SK-N-SH (cell line): ENCODE data around the gene ARHGEF7. TPM values are rescaled to one million over a fixed set of nuclear protein-coding genes. Genes with fewer than 3 reads are reported as not detected.

Source experiments
- CTCF ChIA-PET: fragments of 300-600, 350-600 bp; formaldehyde crosslinking; extraction: SDS; loops from one replicate; lab custom pipeline; 2021; lab: Yijun Ruan, JAX
- POLR2A ChIA-PET: fragments of 350-600 bp; sonication (Branson Sonifier 250); formaldehyde crosslinking; extraction: SDS; loops from one replicate; lab custom pipeline; 2020; ENCODE audit warnings: antibody characterized with exemption, inconsistent platforms; lab: Yijun Ruan, JAX
- DNase-seq: peaks from one replicate; pipeline ENCODE4 v3.0.0; 2012
- H2AFZ ChIP-seq: fragments of 200-600 bp; sonication (generic); 2 replicates; pipeline ENCODE4 v1.8.1; 2016; ENCODE audit warnings: antibody characterized with exemption, mild to moderate bottlenecking, low read depth
- H3F3A ChIP-seq: fragments of 200-600 bp; sonication (generic); replicated peaks from 2 replicates; pipeline ENCODE3; 2016; ENCODE audit warnings: antibody characterized with exemption, mild to moderate bottlenecking; ENCODE audit not compliant: insufficient read depth
- H3K27ac ChIP-seq, 2 experiments: fragments of 200-500 bp in 1 of 2; fragments of 200-600 bp in 1 of 2; sonication (Bioruptor generic) in 1 of 2; sonication (generic), shearing (Covaris generic) in 1 of 2; 2 replicates each; pipeline versions ENCODE4 v1.5.1 to v1.6.1; 2014 to 2016; ENCODE audit warnings: low read depth in 2 of 2, inconsistent platforms in 1 of 2, low read length in 1 of 2, mild to moderate bottlenecking in 1 of 2, mixed read lengths in 1 of 2
- H3K27me3 ChIP-seq: fragments of 200-600 bp; sonication (generic), shearing (Covaris generic); 2 replicates; pipeline ENCODE4 v1.6.1; 2016; ENCODE audit warnings: mixed run types; ENCODE audit not compliant: insufficient read depth
- H3K36me3 ChIP-seq, 2 experiments: fragments of 200-500 bp in 1 of 2; fragments of 200-600 bp in 1 of 2; sonication (Bioruptor generic) in 1 of 2; sonication (generic) in 1 of 2; replicated peaks in 1 of 2; 2 replicates each; pipeline versions ENCODE3 to v1.5.1; 2014 to 2016; ENCODE audit warnings: low read length in 1 of 2, mild to moderate bottlenecking in 1 of 2; ENCODE audit not compliant: insufficient read depth in 2 of 2, control insufficient read depth in 1 of 2
- H3K4me1 ChIP-seq, 2 experiments: fragments of 200-500 bp in 1 of 2; fragments of 200-600 bp in 1 of 2; sonication (Bioruptor generic) in 1 of 2; sonication (generic), shearing (Covaris generic) in 1 of 2; 2 replicates each; pipeline versions ENCODE4 v1.5.1 to v1.6.1; 2014 to 2016; ENCODE audit warnings: low read depth in 1 of 2, low read length in 1 of 2, mixed run types in 1 of 2; ENCODE audit not compliant: insufficient read depth in 2 of 2, control insufficient read depth in 1 of 2
- H3K4me2 ChIP-seq: fragments of 200-600 bp; sonication (generic), shearing (Covaris generic); 2 replicates; pipeline ENCODE4 v1.6.1; 2017; ENCODE audit warnings: mixed run types
- H3K4me3 ChIP-seq, 2 experiments: fragments of 200-500 bp in 1 of 2; fragments of 200-600 bp in 1 of 2; sonication (Bioruptor generic) in 1 of 2; sonication (generic), shearing (Covaris generic) in 1 of 2; 2 replicates each; pipeline versions ENCODE4 v1.5.1 to v1.8.1; 2014 to 2016; ENCODE audit warnings: low read depth in 2 of 2, inconsistent platforms in 1 of 2, low read length in 1 of 2, mild to moderate bottlenecking in 1 of 2, mixed read lengths in 1 of 2, moderate library complexity in 1 of 2
- H3K79me2 ChIP-seq: fragments of 200-600 bp; sonication (generic); 2 replicates; pipeline ENCODE4 v1.8.1; 2017; ENCODE audit warnings: mild to moderate bottlenecking; ENCODE audit not compliant: insufficient read depth
- H3K9ac ChIP-seq: fragments of 200-600 bp; sonication (generic); 2 replicates; pipeline ENCODE4 v1.6.1; 2017; ENCODE audit warnings: mixed run types
- H3K9me2 ChIP-seq: fragments of 200-600 bp; sonication (generic); 2 replicates; pipeline ENCODE4 v1.6.1; 2017; ENCODE audit warnings: mixed run types
- H3K9me3 ChIP-seq: fragments of 200-600 bp; sonication (generic); 2 replicates; pipeline ENCODE4 v1.6.1; 2017; ENCODE audit warnings: mixed run types, mild to moderate bottlenecking, moderate library complexity
- H4K20me1 ChIP-seq: fragments of 200-600 bp; sonication (generic); 2 replicates; pipeline ENCODE4 v1.6.1; 2017; ENCODE audit warnings: mild to moderate bottlenecking, mixed run types; ENCODE audit not compliant: insufficient read depth
- ELF1 ChIP-seq: IDR thresholded peaks from 2 replicates; pipeline ENCODE4 v1.4.0; 2012
- EZH2phosphoT487 ChIP-seq: fragments of 200-600 bp; sonication (generic); IDR thresholded peaks from 2 replicates; pipeline ENCODE4 v1.6.1; 2017; ENCODE audit warnings: low read depth, mixed run types, mild to moderate bottlenecking, antibody characterized with exemption, moderate library complexity, borderline replicate concordance
- MXI1 ChIP-seq: IDR thresholded peaks from 2 replicates; pipeline ENCODE4 v1.6.1; 2012; ENCODE audit warnings: mild to moderate bottlenecking, low read depth, low read length, improper control_type of control experiment
- NFIC ChIP-seq: IDR thresholded peaks from 2 replicates; pipeline ENCODE4 v1.4.0; 2012; ENCODE audit warnings: borderline replicate concordance
- SIN3A ChIP-seq: IDR thresholded peaks from 2 replicates; pipeline ENCODE4 v1.6.1; 2012; ENCODE audit warnings: low read depth, mild to moderate bottlenecking, low read length, moderate library complexity, borderline replicate concordance
- SMC3 ChIP-seq: IDR thresholded peaks from 2 replicates; pipeline ENCODE4 v1.6.1; 2012; ENCODE audit warnings: low read depth, low read length, improper control_type of control experiment
- TEAD4 ChIP-seq: IDR thresholded peaks from 2 replicates; pipeline ENCODE4 v1.4.0; 2012; ENCODE audit warnings: mild to moderate bottlenecking, borderline replicate concordance; ENCODE audit not compliant: insufficient read depth
- YY1 ChIP-seq: IDR thresholded peaks from 2 replicates; pipeline ENCODE4 v1.4.0; 2012; ENCODE audit warnings: low read depth, mild to moderate bottlenecking
- WGBS: methylation state at CpG from one replicate; pipeline ENCODE4 v1.1.6; 2017; ENCODE audit warnings: low lambda C conversion rate; 5-methylcytosine and 5-hydroxymethylcytosine counted together
- polyA plus RNA-seq, 3 experiments: library from polyadenylated mRNA; depleted of rRNA; stranded (reverse); fragments of >200 nt; gene quantifications; 2 replicates each; pipeline ENCODE4 v1.2.3, GENCODE V29; 2012
- TF ChIP-seq, protein P1 (sequence below): IDR thresholded peaks from 2 replicates; pipeline ENCODE4 v1.6.1; 2012; ENCODE audit warnings: mild to moderate bottlenecking, low read depth, low read length, moderate library complexity
- TF ChIP-seq, protein P2 (sequence below): IDR thresholded peaks from 2 replicates; pipeline ENCODE4 v1.4.0; 2012; ENCODE audit warnings: low read depth, borderline replicate concordance
- TF ChIP-seq, protein P3 (sequence below): fragments of 150-350 bp; IDR thresholded peaks from 2 replicates; pipeline ENCODE4 v1.6.1; 2016; ENCODE audit warnings: mild to moderate bottlenecking, low read depth, low read length
- TF ChIP-seq, protein P4 (sequence below): IDR thresholded peaks from 2 replicates; pipeline ENCODE4; 2012

The ARHGEF7 gene
- polyA plus RNA-seq, 1 of the 3 experiments (the other 2 are of a cell fraction), result 21.6 TPM

DNA sequence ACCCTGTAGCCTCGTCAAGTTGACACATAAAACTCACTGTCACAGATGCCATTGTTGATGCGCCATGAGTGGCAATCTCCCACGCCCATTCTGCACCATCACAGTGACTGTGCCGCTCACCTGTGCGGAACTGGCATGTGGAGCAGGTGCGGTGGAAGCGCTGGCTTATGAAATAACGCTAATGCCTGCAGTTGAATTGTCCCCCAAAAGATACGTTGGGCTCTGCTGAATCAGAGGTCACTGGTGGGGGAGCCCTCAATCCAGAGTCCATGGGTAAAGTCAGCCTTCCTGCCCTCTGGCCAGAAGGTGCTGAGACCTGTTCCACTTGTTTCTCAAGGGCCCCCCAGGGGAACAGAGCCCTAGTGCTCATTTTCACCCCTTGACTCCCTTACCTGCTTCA is 2.9 kb upstream of the ARHGEF7 start (continued):
- TF ChIP-seq, protein P1, sequence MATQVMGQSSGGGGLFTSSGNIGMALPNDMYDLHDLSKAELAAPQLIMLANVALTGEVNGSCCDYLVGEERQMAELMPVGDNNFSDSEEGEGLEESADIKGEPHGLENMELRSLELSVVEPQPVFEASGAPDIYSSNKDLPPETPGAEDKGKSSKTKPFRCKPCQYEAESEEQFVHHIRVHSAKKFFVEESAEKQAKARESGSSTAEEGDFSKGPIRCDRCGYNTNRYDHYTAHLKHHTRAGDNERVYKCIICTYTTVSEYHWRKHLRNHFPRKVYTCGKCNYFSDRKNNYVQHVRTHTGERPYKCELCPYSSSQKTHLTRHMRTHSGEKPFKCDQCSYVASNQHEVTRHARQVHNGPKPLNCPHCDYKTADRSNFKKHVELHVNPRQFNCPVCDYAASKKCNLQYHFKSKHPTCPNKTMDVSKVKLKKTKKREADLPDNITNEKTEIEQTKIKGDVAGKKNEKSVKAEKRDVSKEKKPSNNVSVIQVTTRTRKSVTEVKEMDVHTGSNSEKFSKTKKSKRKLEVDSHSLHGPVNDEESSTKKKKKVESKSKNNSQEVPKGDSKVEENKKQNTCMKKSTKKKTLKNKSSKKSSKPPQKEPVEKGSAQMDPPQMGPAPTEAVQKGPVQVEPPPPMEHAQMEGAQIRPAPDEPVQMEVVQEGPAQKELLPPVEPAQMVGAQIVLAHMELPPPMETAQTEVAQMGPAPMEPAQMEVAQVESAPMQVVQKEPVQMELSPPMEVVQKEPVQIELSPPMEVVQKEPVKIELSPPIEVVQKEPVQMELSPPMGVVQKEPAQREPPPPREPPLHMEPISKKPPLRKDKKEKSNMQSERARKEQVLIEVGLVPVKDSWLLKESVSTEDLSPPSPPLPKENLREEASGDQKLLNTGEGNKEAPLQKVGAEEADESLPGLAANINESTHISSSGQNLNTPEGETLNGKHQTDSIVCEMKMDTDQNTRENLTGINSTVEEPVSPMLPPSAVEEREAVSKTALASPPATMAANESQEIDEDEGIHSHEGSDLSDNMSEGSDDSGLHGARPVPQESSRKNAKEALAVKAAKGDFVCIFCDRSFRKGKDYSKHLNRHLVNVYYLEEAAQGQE, result no peak
- no peak for TF ChIP-seq TEAD4
- no peak for TF ChIP-seq YY1
- TF ChIP-seq SIN3A, result no peak

DNA sequence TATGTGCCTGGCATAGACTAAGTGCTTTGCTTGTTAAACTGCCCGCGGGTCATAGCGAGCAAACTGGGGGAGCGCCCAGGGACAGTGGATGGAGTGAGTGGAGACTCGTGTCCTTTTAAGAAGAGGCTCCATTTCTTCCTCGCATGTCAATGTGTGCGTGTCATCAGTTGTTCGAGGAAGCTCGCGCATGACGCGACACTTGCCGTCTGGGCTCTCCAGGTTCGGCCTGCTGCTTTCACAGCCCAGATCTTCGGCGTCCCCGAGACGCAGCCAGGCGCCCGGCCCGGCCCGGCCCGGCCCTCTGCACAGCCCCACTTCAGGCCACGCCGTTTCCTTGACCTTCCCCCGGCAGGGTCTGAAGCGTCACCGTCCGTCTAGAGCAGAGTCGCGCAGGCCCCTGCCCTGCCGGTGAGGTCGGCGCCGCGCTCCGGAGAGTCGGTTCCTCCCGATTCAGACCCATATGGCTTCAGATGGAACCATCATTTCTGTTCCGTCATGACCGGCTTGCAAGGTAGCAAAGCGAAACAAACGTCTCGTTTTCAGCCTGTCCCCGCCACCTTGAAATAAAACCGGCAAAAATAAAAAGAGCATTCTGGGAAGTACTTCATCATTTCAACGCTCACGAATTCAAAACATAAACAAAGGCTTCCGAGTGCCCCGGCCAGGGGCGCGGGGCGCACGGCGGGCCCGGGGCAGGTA is 599 bp upstream of the ARHGEF7 start:
- H3K36me3 ChIP-seq, result no peaks in the 10 kb centered on the region
- H3F3A ChIP-seq, result no peaks in the 10 kb centered on the region
- TF ChIP-seq MXI1 (peak; percentile 30; the same call in 1 of the 2 replicates), SMC3 (no peak)
- peaks cover 58% of the 10 kb centered on the region for H3K27me3 ChIP-seq
- H3K4me2 ChIP-seq, result peak overlapping the region; percentile 68; the same call in 1 of the 2 replicates
- no peaks in the 10 kb centered on the region for H4K20me1 ChIP-seq
- no peak overlapping the region for H2AFZ ChIP-seq
- peak overlapping the region; percentile 50 to 56 for H3K4me3 ChIP-seq
- no peaks in the 10 kb centered on the region for H3K79me2 ChIP-seq
- DNase-seq, result peak; percentile 77
- no peaks in the 10 kb centered on the region; the same call in 1 of the 2 replicates for H3K9me3 ChIP-seq
- WGBS, result 10% methylated on average over 25 of the region's 56 CpGs
- peaks cover 0 to 27% of the 10 kb centered on the region in 2 experiments; a peak in 2 of 4 replicates for H3K4me1 ChIP-seq
- H3K27ac ChIP-seq, result peak overlapping the region in 1 of 2 experiments; percentile 72; a peak in 2 of 4 replicates
- POLR2A ChIA-PET, result no interaction called here
- CTCF ChIA-PET, result interaction anchor here (2.3 kb wide), 1 partner anchor 47 kb away, joined by 11 read pairs; no protein-coding TSS in a partner anchor
- no peak overlapping the region for H3K9ac ChIP-seq
- no peaks in the 10 kb centered on the region for H3K9me2 ChIP-seq

DNA sequence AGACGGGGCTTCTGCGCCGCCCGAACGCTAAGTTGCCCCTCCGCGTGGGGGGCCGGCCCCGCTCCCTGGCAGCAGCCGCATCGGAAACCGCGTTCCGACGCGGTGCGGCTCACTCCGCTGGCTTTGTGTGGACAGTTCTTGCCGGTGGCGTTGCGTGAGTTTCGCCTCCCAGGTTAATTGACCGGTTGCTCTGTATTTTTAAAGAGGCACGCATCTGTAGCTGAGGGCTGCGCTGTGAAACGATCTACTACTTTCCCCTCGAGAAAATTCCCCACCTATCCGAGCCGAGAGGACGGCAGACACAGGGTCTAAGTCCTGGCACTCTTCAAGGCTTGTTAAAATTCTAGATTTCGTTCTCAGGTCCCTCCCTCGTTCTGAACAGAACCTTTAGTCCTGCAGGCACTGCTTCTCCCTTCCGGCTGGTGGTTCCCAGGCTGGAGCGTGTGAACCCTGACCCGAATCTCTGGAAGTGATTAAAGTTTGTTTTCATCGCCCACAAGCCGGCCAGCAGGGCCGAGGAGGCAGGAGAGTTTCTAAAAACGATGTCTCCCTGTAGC is 933 bp downstream of the ARHGEF7 start:
- ChIA-PET POLR2A (interaction anchor here (1.4 kb wide), 1 partner anchor 37 kb away, joined by 4 read pairs; no protein-coding TSS in a partner anchor), CTCF (interaction anchor here (1.6 kb wide), 1 partner anchor 48 kb away, joined by 7 read pairs; no protein-coding TSS in a partner anchor)
- H3K27me3 ChIP-seq, result peaks cover 54% of the 10 kb centered on the region
- H3K79me2 ChIP-seq, result no peaks in the 10 kb centered on the region
- H4K20me1 ChIP-seq, result no peaks in the 10 kb centered on the region
- no peak overlapping the region for H3K9ac ChIP-seq
- 1% methylated on average over 30 of the region's 39 CpGs for WGBS
- peak; percentile 78 for DNase-seq
- no peaks in the 10 kb centered on the region for H3K36me3 ChIP-seq
- no peaks in the 10 kb centered on the region for H3K9me2 ChIP-seq
- peaks cover 0 to 32% of the 10 kb centered on the region in 2 experiments; a peak in 2 of 4 replicates for H3K4me1 ChIP-seq
- H3K9me3 ChIP-seq, result no peaks in the 10 kb centered on the region
- H3K27ac ChIP-seq, result peak overlapping the region in 1 of 2 experiments; percentile 91; a peak in 2 of 4 replicates
- H3F3A ChIP-seq, result no peaks in the 10 kb centered on the region
- peak overlapping the region; percentile 74; the same call in 1 of the 2 replicates for H3K4me2 ChIP-seq
- H3K4me3 ChIP-seq, result peak overlapping the region; percentile 43 to 56
- no peak overlapping the region for H2AFZ ChIP-seq
- TF ChIP-seq, protein P2, sequence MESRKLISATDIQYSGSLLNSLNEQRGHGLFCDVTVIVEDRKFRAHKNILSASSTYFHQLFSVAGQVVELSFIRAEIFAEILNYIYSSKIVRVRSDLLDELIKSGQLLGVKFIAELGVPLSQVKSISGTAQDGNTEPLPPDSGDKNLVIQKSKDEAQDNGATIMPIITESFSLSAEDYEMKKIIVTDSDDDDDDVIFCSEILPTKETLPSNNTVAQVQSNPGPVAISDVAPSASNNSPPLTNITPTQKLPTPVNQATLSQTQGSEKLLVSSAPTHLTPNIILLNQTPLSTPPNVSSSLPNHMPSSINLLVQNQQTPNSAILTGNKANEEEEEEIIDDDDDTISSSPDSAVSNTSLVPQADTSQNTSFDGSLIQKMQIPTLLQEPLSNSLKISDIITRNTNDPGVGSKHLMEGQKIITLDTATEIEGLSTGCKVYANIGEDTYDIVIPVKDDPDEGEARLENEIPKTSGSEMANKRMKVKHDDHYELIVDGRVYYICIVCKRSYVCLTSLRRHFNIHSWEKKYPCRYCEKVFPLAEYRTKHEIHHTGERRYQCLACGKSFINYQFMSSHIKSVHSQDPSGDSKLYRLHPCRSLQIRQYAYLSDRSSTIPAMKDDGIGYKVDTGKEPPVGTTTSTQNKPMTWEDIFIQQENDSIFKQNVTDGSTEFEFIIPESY, result no peak
- TF ChIP-seq TEAD4 (no peak), MXI1 (peak; percentile 80), ELF1 (no peak), EZH2phosphoT487 (peak; percentile 64; the same call in 1 of the 2 replicates), SMC3 (peak; percentile 5; the same call in 1 of the 2 replicates), NFIC (no peak)
- TF ChIP-seq, protein P3, sequence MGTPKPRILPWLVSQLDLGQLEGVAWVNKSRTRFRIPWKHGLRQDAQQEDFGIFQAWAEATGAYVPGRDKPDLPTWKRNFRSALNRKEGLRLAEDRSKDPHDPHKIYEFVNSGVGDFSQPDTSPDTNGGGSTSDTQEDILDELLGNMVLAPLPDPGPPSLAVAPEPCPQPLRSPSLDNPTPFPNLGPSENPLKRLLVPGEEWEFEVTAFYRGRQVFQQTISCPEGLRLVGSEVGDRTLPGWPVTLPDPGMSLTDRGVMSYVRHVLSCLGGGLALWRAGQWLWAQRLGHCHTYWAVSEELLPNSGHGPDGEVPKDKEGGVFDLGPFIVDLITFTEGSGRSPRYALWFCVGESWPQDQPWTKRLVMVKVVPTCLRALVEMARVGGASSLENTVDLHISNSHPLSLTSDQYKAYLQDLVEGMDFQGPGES, result no peak
- TF ChIP-seq, protein P4, sequence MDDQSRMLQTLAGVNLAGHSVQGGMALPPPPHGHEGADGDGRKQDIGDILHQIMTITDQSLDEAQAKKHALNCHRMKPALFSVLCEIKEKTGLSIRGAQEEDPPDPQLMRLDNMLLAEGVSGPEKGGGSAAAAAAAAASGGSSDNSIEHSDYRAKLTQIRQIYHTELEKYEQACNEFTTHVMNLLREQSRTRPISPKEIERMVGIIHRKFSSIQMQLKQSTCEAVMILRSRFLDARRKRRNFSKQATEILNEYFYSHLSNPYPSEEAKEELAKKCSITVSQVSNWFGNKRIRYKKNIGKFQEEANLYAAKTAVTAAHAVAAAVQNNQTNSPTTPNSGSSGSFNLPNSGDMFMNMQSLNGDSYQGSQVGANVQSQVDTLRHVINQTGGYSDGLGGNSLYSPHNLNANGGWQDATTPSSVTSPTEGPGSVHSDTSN, result no peak
